Calu3 (cell line): ENCODE measurements around the gene DNAAF5. TPM values are rescaled to one million over a fixed set of nuclear protein-coding genes. Genes with fewer than 3 reads are reported as not detected.

Experiments
- BruUV-seq: library from RNA; stranded (reverse); fragments of 400-500 nt; replicated peaks from 2 replicates; lab custom pipeline; 2021; lab: Mats Ljungman, UMichigan
- CTCF ChIA-PET: fragments of 300-600 bp; sonication (Branson Sonifier 250); formaldehyde crosslinking; loops from one replicate; lab custom pipeline; 2022; ENCODE audit warnings: antibody characterized with exemption; lab: Charles Lee
- DNase-seq: peaks from one replicate; pipeline ENCODE4 v3.0.0; 2022
- H3K27ac Mint-ChIP-seq: one replicate; pipeline ENCODE4 v1.8.0; 2022; ENCODE audit warnings: mixed read lengths; ENCODE audit not compliant: unreplicated experiment
- H3K27me3 Mint-ChIP-seq: one replicate; pipeline ENCODE4 v1.8.0; 2022; ENCODE audit warnings: mixed read lengths; ENCODE audit not compliant: unreplicated experiment
- H3K36me3 Mint-ChIP-seq: one replicate; pipeline ENCODE4 v1.8.0; 2022; ENCODE audit warnings: mild to moderate bottlenecking, moderate library complexity, mixed read lengths; ENCODE audit not compliant: insufficient read depth, unreplicated experiment
- H3K4me1 Mint-ChIP-seq: one replicate; pipeline ENCODE4 v1.8.0; 2022; ENCODE audit warnings: mild to moderate bottlenecking, low read depth, mixed read lengths; ENCODE audit not compliant: unreplicated experiment
- H3K4me3 Mint-ChIP-seq: one replicate; pipeline ENCODE4 v1.8.0; 2022; ENCODE audit warnings: mild to moderate bottlenecking, low read depth, moderate library complexity, mixed read lengths; ENCODE audit not compliant: unreplicated experiment
- H3K9me3 Mint-ChIP-seq: one replicate; pipeline ENCODE4 v1.8.0; 2022; ENCODE audit warnings: low read depth, mixed read lengths; ENCODE audit not compliant: unreplicated experiment
- CTCF ChIP-seq: fragments of 200-600 bp; IDR thresholded peaks from one replicate; pipeline ENCODE4 v1.8.0; 2022; ENCODE audit warnings: antibody characterized with exemption; ENCODE audit not compliant: unreplicated experiment
- intact Hi-C: fragments of 100-400 bp; cut with micrococcal nuclease; formaldehyde crosslinking; loops from one replicate; pipeline ENCODE4 v1.10.0; 2022; ENCODE audit not compliant: unreplicated experiment
- total RNA-seq: library from RNA; stranded (reverse); gene quantifications from 2 replicates; pipeline ENCODE4 v1.2.3, GENCODE V29; 2022

DNAAF5 gene
- total RNA-seq, 1 experiment from 2014 or later = 57.2 TPM

GRCh38 chr7:732094-732541 is 5.6 kb downstream of the DNAAF5 start:
- no peak overlapping the region for H3K4me3 Mint-ChIP-seq
- peak; percentile 82 for DNase-seq
- no peaks in the 10 kb centered on the region for H3K9me3 Mint-ChIP-seq
- BruUV-seq = no TSS peak
- no peak for TF ChIP-seq CTCF
- peaks cover 29% of the 10 kb centered on the region for H3K4me1 Mint-ChIP-seq
- peaks cover 32% of the 10 kb centered on the region for H3K36me3 Mint-ChIP-seq
- CTCF ChIA-PET = interaction anchor here (0.5 to 1.6 kb wide), 4 partner anchors 33 to 410 kb away, joined by 3 to 9 read pairs (median 4); no protein-coding TSS in a partner anchor
- no peak overlapping the region for H3K27ac Mint-ChIP-seq
- intact Hi-C loops = no loop called here
- H3K27me3 Mint-ChIP-seq = no peaks in the 10 kb centered on the region

DNA sequence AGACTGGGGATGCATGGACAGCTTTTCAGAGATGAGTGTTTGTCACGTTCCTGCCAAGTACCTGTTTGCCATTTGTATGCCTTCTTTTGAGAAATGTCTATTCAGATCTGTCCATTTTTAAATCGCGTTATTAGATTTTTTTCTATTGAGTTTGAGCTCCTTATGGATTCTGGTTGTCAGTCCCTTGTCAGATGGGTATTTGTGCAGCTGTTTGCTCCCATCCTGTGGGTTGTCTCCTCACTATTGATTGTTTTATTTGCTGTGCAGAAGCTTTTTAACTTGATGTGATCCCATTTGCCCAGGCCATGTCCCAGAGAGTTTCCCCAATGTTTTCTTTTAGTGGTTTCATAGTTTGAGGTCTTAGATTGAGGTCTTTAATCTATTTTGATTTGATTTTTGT is 6.1 kb downstream of the DNAAF5 start:
- Mint-ChIP-seq H3K27ac (no peak overlapping the region), H3K4me3 (no peak overlapping the region), H3K9me3 (no peaks in the 10 kb centered on the region), H3K36me3 (peaks cover 28% of the 10 kb centered on the region), H3K4me1 (peaks cover 28% of the 10 kb centered on the region), H3K27me3 (no peaks in the 10 kb centered on the region)
- intact Hi-C loops = no loop called here
- CTCF ChIA-PET = interaction anchor here (0.5 to 1.6 kb wide), 3 partner anchors 35 to 411 kb away, joined by 3 to 9 read pairs (median 5); no protein-coding TSS in a partner anchor
- no peak for DNase-seq
- TF ChIP-seq CTCF = no peak
- no TSS peak for BruUV-seq

GRCh38 chr7:734214-734613 is 7.7 kb downstream of the DNAAF5 start:
- intact Hi-C loops = no loop called here
- peaks cover 21% of the 10 kb centered on the region for H3K36me3 Mint-ChIP-seq
- no peak for TF ChIP-seq CTCF
- peaks cover 17% of the 10 kb centered on the region for H3K4me1 Mint-ChIP-seq
- H3K27ac Mint-ChIP-seq = no peak overlapping the region
- CTCF ChIA-PET = no interaction called here
- no TSS peak for BruUV-seq
- H3K27me3 Mint-ChIP-seq = no peaks in the 10 kb centered on the region
- H3K9me3 Mint-ChIP-seq = no peaks in the 10 kb centered on the region
- no peak for DNase-seq
- H3K4me3 Mint-ChIP-seq = no peak overlapping the region

DNA sequence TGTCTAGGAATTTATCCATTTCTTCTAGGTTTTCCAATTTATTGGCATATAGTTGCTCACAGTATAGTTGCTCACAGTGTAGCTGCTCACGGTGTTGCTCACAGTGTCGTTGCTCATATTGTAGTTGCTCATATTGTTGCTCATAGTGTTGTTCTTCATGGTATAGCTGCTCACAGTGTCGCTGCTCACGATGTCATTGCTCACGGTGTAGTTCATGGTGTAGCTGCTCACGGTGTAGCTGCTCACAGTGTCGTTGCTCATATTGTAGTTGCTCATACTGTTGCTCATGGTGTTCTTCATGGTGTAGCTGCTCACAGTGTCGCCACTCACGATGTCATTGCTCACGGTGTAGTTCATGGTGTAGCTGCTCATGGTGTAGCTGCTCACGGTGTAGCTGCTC is 8.3 kb downstream of the DNAAF5 start:
- peaks cover 20% of the 10 kb centered on the region for H3K36me3 Mint-ChIP-seq
- CTCF ChIA-PET = interaction anchor here (0.7 to 0.9 kb wide), 2 partner anchors 15 to 301 kb away, joined by 3 to 9 read pairs; no protein-coding TSS in a partner anchor
- TF ChIP-seq CTCF = no peak
- DNase-seq = no peak
- no TSS peak for BruUV-seq
- H3K27me3 Mint-ChIP-seq = no peaks in the 10 kb centered on the region
- peaks cover 17% of the 10 kb centered on the region for H3K4me1 Mint-ChIP-seq
- no peak overlapping the region for H3K27ac Mint-ChIP-seq
- no peaks in the 10 kb centered on the region for H3K9me3 Mint-ChIP-seq
- no peak overlapping the region for H3K4me3 Mint-ChIP-seq
- intact Hi-C loops = no loop called here
